HepG2 (cell line): ENCODE data around the gene MEGF6. TPM values are rescaled to one million over a fixed set of nuclear protein-coding genes. Genes with fewer than 3 reads are reported as not detected.

Experiments
- AKAP8 ChIP-seq: sonication (generic); formaldehyde crosslinking; IDR thresholded peaks from 2 replicates; pipeline ENCODE4 v1.5.1; 2020; ENCODE audit warnings: mild to moderate bottlenecking, missing genetic modification reagents
- JUNB ChIP-seq: sonication (generic); formaldehyde crosslinking; IDR thresholded peaks from 2 replicates; pipeline ENCODE4 v1.8.0; 2022; ENCODE audit warnings: missing genetic modification reagents, mild to moderate bottlenecking, borderline replicate concordance
- NCOR1 ChIP-seq: fragments of 200-600 bp; sonication (generic); IDR thresholded peaks from 2 replicates; pipeline ENCODE4 v1.7.0; 2017; ENCODE audit warnings: antibody characterized with exemption, low read length, borderline replicate concordance
- NFAT5 ChIP-seq: sonication (generic); formaldehyde crosslinking; IDR thresholded peaks from 2 replicates; pipeline ENCODE4 v1.4.0; 2020; ENCODE audit warnings: missing genetic modification reagents
- PAXIP1 ChIP-seq: sonication (generic); formaldehyde crosslinking; conservative IDR thresholded peaks from 2 replicates; pipeline ENCODE4 v1.4.0; 2020; ENCODE audit warnings: mild to moderate bottlenecking, missing genetic modification reagents, moderate library complexity
- POLR2AphosphoS5 ChIP-seq: IDR thresholded peaks from 2 replicates; pipeline ENCODE4 v1.6.1; 2012; ENCODE audit warnings: low read depth, low read length
- TCF12 ChIP-seq, 2 experiments: fragments of 450-650 bp in 1 of 2; sonication (generic) in 1 of 2; formaldehyde crosslinking in 1 of 2; IDR thresholded peaks; 2 replicates each; pipeline versions ENCODE4 v1.6.1 to v1.8.0; 2017 to 2022; ENCODE audit warnings: antibody characterized with exemption in 1 of 2, mild to moderate bottlenecking in 1 of 2, missing genetic modification reagents in 1 of 2, moderate library complexity in 1 of 2
- TCF7L2 ChIP-seq: IDR thresholded peaks from 2 replicates; pipeline ENCODE4 v1.6.1; 2011; ENCODE audit warnings: mild to moderate bottlenecking, low read depth, low read length, moderate library complexity
- ZEB1 ChIP-seq: IDR thresholded peaks from 2 replicates; pipeline ENCODE4 v1.6.1; 2012; ENCODE audit warnings: mild to moderate bottlenecking, low read depth, inconsistent platforms; ENCODE audit not compliant: insufficient replicate concordance
- ZMYM4 ChIP-seq: sonication (generic); formaldehyde crosslinking; IDR thresholded peaks from 2 replicates; pipeline ENCODE4 v1.8.1; 2023; ENCODE audit warnings: mild to moderate bottlenecking, missing genetic modification reagents
- ZNF207 ChIP-seq: fragments of 450-650 bp; IDR thresholded peaks from 2 replicates; pipeline ENCODE4 v1.6.1; 2016; ENCODE audit warnings: antibody characterized with exemption, borderline replicate concordance
- ZNF430 ChIP-seq: sonication (generic); formaldehyde crosslinking; IDR thresholded peaks from 2 replicates; pipeline ENCODE4 v1.9.0; 2021; ENCODE audit warnings: mild to moderate bottlenecking, missing genetic modification reagents
- ZNF496 ChIP-seq: sonication (generic); formaldehyde crosslinking; IDR thresholded peaks from 2 replicates; pipeline ENCODE4 v1.8.1; 2023; ENCODE audit warnings: mild to moderate bottlenecking, moderate library complexity, missing genetic modification reagents; ENCODE audit not compliant: insufficient replicate concordance
- ZNF547 ChIP-seq: sonication (generic); formaldehyde crosslinking; IDR thresholded peaks from 2 replicates; pipeline ENCODE4 v1.5.1; 2020; ENCODE audit warnings: mild to moderate bottlenecking, missing genetic modification reagents
- ZNF549 ChIP-seq: sonication (generic); formaldehyde crosslinking; IDR thresholded peaks from 2 replicates; pipeline ENCODE4 v1.5.0; 2020; ENCODE audit warnings: missing genetic modification reagents
- polyA plus RNA-seq, 8 experiments: library from polyadenylated mRNA; depleted of rRNA in 3 of 8; stranded (reverse) in 7 of 8; unstranded in 1 of 8; fragments of >200 nt; fragmentation: Illumina TruSeq in 4 of 8; extraction: Trizol in 4 of 8; gene quantifications; 2 replicates each; pipeline versions ENCODE4 v1.2.1 to v1.2.3, GENCODE V29; 2011 to 2016; ENCODE audit warnings: low read depth in 4 of 8, missing spikeins in 1 of 8, mixed read lengths in 1 of 8; ENCODE audit not compliant: insufficient read depth in 1 of 8
- total RNA-seq, 5 experiments: library from RNA; depleted of rRNA; stranded (reverse); fragments of >200 nt; fragmentation: Illumina TruSeq; extraction: Trizol; gene quantifications; 2 replicates each; pipeline ENCODE4 v1.2.3, GENCODE V29; 2016; ENCODE audit warnings: low read depth in 1 of 5
- TF ChIP-seq, protein P1 (sequence below): sonication (generic); formaldehyde crosslinking; IDR thresholded peaks from 2 replicates; pipeline ENCODE4 v1.4.0; 2020; ENCODE audit warnings: missing genetic modification reagents

MEGF6 gene
- total and polyA plus RNA-seq, 2 of the 13 experiments (the other 11 are each of a cell fraction or from before 2014, with no cell fraction given): 1.9 TPM

- peak; percentile 84 for TF ChIP-seq ZNF430 (CRISPR knock-in tag)
- TF ChIP-seq, protein P1, sequence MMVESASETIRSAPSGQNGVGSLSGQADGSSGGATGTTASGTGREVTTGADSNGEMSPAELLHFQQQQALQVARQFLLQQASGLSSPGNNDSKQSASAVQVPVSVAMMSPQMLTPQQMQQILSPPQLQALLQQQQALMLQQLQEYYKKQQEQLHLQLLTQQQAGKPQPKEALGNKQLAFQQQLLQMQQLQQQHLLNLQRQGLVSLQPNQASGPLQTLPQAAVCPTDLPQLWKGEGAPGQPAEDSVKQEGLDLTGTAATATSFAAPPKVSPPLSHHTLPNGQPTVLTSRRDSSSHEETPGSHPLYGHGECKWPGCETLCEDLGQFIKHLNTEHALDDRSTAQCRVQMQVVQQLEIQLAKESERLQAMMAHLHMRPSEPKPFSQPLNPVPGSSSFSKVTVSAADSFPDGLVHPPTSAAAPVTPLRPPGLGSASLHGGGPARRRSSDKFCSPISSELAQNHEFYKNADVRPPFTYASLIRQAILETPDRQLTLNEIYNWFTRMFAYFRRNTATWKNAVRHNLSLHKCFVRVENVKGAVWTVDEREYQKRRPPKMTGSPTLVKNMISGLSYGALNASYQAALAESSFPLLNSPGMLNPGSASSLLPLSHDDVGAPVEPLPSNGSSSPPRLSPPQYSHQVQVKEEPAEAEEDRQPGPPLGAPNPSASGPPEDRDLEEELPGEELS (CRISPR knock-in tag): no peak
- peak; percentile 37; the same call in 1 of the 2 replicates for TF ChIP-seq NCOR1
- TF ChIP-seq TCF12 (IDR thresholded peaks at IDR 0.05): no peak
- TF ChIP-seq TCF12 (CRISPR knock-in tag; IDR thresholded peaks at IDR 0.05): no peak
- TF ChIP-seq PAXIP1 (CRISPR knock-in tag): peak; percentile 60; the same call in 1 of the 2 replicates
- no peak for TF ChIP-seq ZNF549 (CRISPR knock-in tag)
- TF ChIP-seq ZNF496 (CRISPR knock-in tag): no peak
- TF ChIP-seq JUNB (CRISPR knock-in tag): 0 out of 2 replicates have a peak, but pooled peaks have one; percentile 12
- TF ChIP-seq ZNF547 (CRISPR knock-in tag): peak; percentile 70; the same call in 1 of the 2 replicates
- no peak for TF ChIP-seq TCF7L2
- peak; percentile 12; the same call in 1 of the 2 replicates for TF ChIP-seq ZMYM4 (CRISPR knock-in tag)
- no peak for TF ChIP-seq ZEB1
- no peak for TF ChIP-seq NFAT5
- peak; percentile 55; the same call in 1 of the 2 replicates for TF ChIP-seq POLR2AphosphoS5
- no peak for TF ChIP-seq ZNF207
- TF ChIP-seq AKAP8 (CRISPR knock-in tag): peak; percentile 68; the same call in 1 of the 2 replicates
These were observed 14.0 kb upstream of the MEGF6 start (continued) for GRCh38 chr1:3625151-3625907.
